K562 (cell line): Measurements from ENCODE around the gene TRAF3. TPM values are rescaled to one million over a fixed set of nuclear protein-coding genes. Genes with fewer than 3 reads are reported as not detected.

Experiments used
- ATAC-seq: fragments of 200-7000 bp; cut with Tn5 transposase; 3 replicates; pipeline ENCODE4 v1.9.1; 2020; ENCODE audit warnings: moderate library complexity
- BruUV-seq: library from RNA; stranded (reverse); fragments of 400-500 nt; replicated peaks from 2 replicates; lab custom pipeline; 2021; lab: Mats Ljungman, UMichigan
- CTCF ChIA-PET: fragments of 300-600 bp; formaldehyde crosslinking; extraction: SDS; loops from one replicate; lab custom pipeline; 2021; ENCODE audit warnings: low intra/inter-chr PET ratio; lab: Yijun Ruan, JAX
- POLR2A ChIA-PET: fragments of 300-600, 350-650 bp; sonication (Branson Sonifier 250); formaldehyde crosslinking; extraction: SDS; loops from one replicate; lab custom pipeline; 2021; ENCODE audit warnings: antibody characterized with exemption, inconsistent platforms; lab: Yijun Ruan, JAX
- DNase-seq, 4 experiments: peaks; one replicate each; pipeline versions ENCODE4 v3.0.0 to v3.0.0-alpha.2; 2011 to 2018; ENCODE audit warnings: low spot score in 3 of 4, mixed read lengths in 3 of 4; ENCODE audit errors: extremely low read depth in 1 of 4
- FAIRE-seq: peaks from 2 replicates; lab custom pipeline; 2011; peaks lifted over from hg19 to GRCh38; lab: Jason Lieb, UNC
- H2AFZ ChIP-seq: 2 replicates; pipeline ENCODE4 v1.6.0; 2011; ENCODE audit warnings: low read depth, low read length, control low read depth, inconsistent platforms
- H3K27ac ChIP-seq: fragments of 200-600 bp; 3 replicates; pipeline ENCODE4 v1.8.0; 2011; ENCODE audit warnings: low read depth, mild to moderate bottlenecking, control low read depth, inconsistent platforms, low read length, moderate library complexity, mixed read lengths; ENCODE audit errors: extremely low read depth
- H3K27me3 ChIP-seq, 2 experiments: fragments of 300-600 bp in 1 of 2; 2 replicates in 1 of 2; 3 replicates in 1 of 2; pipeline versions ENCODE4 v1.6.0 to v1.8.0; 2011; ENCODE audit warnings: inconsistent platforms in 2 of 2, low read length in 2 of 2, mild to moderate bottlenecking in 1 of 2, mixed read lengths in 1 of 2, moderate library complexity in 1 of 2; ENCODE audit not compliant: control insufficient read depth in 2 of 2, insufficient read depth in 2 of 2
- H3K36me3 ChIP-seq: fragments of 300-600 bp; 3 replicates; pipeline ENCODE4 v1.8.0; 2011; ENCODE audit warnings: mild to moderate bottlenecking, low read length, inconsistent platforms; ENCODE audit not compliant: control insufficient read depth, insufficient read depth
- H3K4me1 ChIP-seq, 2 experiments: fragments of 200-600 bp in 1 of 2; replicated peaks in 1 of 2; 2 replicates in 1 of 2; 3 replicates in 1 of 2; pipeline versions ENCODE4 v1.5.1 to v1.8.0; 2011; ENCODE audit warnings: inconsistent platforms in 2 of 2, low read length in 2 of 2, mild to moderate bottlenecking in 1 of 2, mixed read lengths in 1 of 2, moderate library complexity in 1 of 2; ENCODE audit not compliant: control insufficient read depth in 2 of 2, insufficient read depth in 2 of 2
- H3K4me2 ChIP-seq: 2 replicates; pipeline ENCODE4 v1.6.1; 2011; ENCODE audit warnings: low read length, control low read depth, inconsistent platforms, mixed read lengths; ENCODE audit not compliant: insufficient read depth
- H3K4me3 ChIP-seq: fragments of 200-600 bp; sonication (generic), shearing (Covaris generic); 2 replicates; pipeline ENCODE4 v1.5.1; 2016; ENCODE audit warnings: control low read depth, inconsistent platforms
- H3K79me2 ChIP-seq: fragments of 200-600 bp; 3 replicates; pipeline ENCODE4 v1.8.0; 2011; ENCODE audit warnings: low read length, inconsistent platforms; ENCODE audit not compliant: control insufficient read depth, insufficient read depth
- H3K9ac ChIP-seq, 2 experiments: 2 replicates each; pipeline versions ENCODE4 v1.6.0 to v1.6.1; 2011; ENCODE audit warnings: low read depth in 2 of 2, low read length in 2 of 2, control low read depth in 1 of 2, inconsistent platforms in 1 of 2, mild to moderate bottlenecking in 1 of 2, mixed read lengths in 1 of 2; ENCODE audit not compliant: insufficient read depth in 1 of 2
- H3K9me1 ChIP-seq: one replicate; pipeline ENCODE4 v1.6.0; 2011; ENCODE audit warnings: inconsistent platforms, mild to moderate bottlenecking, low read length, moderate library complexity; ENCODE audit not compliant: control insufficient read depth, insufficient read depth
- H3K9me3 ChIP-seq: replicated peaks from 2 replicates; pipeline ENCODE4 v1.5.1; 2011; ENCODE audit warnings: low read depth, low read length, inconsistent platforms; ENCODE audit not compliant: control insufficient read depth, insufficient read depth
- H4K20me1 ChIP-seq: replicated peaks from 2 replicates; pipeline ENCODE4 v1.6.1; 2011; ENCODE audit warnings: low read length, inconsistent platforms, mixed read lengths; ENCODE audit not compliant: control insufficient read depth, insufficient read depth
- FOS ChIP-seq: IDR thresholded peaks from 3 replicates; pipeline ENCODE4 v1.6.1; 2011; ENCODE audit not compliant: insufficient read length; ENCODE audit errors: extremely low read depth
- TCF3 ChIP-seq: sonication (generic); formaldehyde crosslinking; IDR thresholded peaks from 2 replicates; pipeline ENCODE4 v1.4.0; 2020; ENCODE audit warnings: mild to moderate bottlenecking, missing genetic modification reagents
- ZBTB33 ChIP-seq: sonication (generic); formaldehyde crosslinking; IDR thresholded peaks from 2 replicates; pipeline ENCODE4 v1.8.1; 2023; ENCODE audit warnings: mild to moderate bottlenecking, missing genetic modification reagents
- WGBS: fragments of 100-300 bp; shearing (Covaris generic); methylation state at CpG from one replicate; pipeline ENCODE4 v1.1.6; 2016; ENCODE audit warnings: low coverage, mixed read lengths; ENCODE audit not compliant: insufficient coverage; ENCODE audit errors: missing lambda C conversion rate; 5-methylcytosine and 5-hydroxymethylcytosine counted together
- in situ Hi-C: fragments of 300-500 bp; cut with MboI; formaldehyde crosslinking; loops from 4 replicates; pipeline ENCODE4 v1.15.0; 2018; ENCODE audit warnings: inconsistent platforms, mixed read lengths
- intact Hi-C: fragments of 100-400 bp; cut with micrococcal nuclease; formaldehyde crosslinking; loops from 2 replicates; pipeline ENCODE4 v1.14.2; 2022
- polyA plus RNA-seq, 8 experiments: library from polyadenylated mRNA; depleted of rRNA in 4 of 8; stranded (reverse) in 5 of 8; unstranded in 3 of 8; fragments of >200 nt; fragmentation: Nextera tagmentation in 2 of 8; fragmentation: Illumina TruSeq in 1 of 8; extraction: Ambion mirVana in 2 of 8; extraction: Trizol in 1 of 8; gene quantifications; 2 replicates each; pipeline versions ENCODE4 v1.2.1 to v1.2.3, GENCODE V29; 2011 to 2014; ENCODE audit warnings: inconsistent platforms in 1 of 8, missing spikeins in 1 of 8
- total RNA-seq, 7 experiments: library from RNA; depleted of rRNA in 6 of 7; stranded (reverse); fragments of >200 nt in 6 of 7; fragmentation: Illumina TruSeq in 2 of 7; extraction: Trizol in 2 of 7; gene quantifications; 2 replicates each; pipeline versions ENCODE4 v1.2.1 to v1.2.3, GENCODE V29; 2011 to 2021; ENCODE audit warnings: low replicate concordance in 1 of 7

The TRAF3 gene
- total and polyA plus RNA-seq, 9 of the 15 experiments (the other 6 are each of a cell fraction or from before 2014, with no cell fraction given), result 0.52 to 21.3 (median 9.9) TPM

- peaks cover 0 to 23% of the 10 kb centered on the region in 2 experiments; a peak in 1 of 5 replicates for H3K4me1 ChIP-seq
- no peaks in the 10 kb centered on the region for H3K9me1 ChIP-seq
- BruUV-seq, result no TSS peak
- TF ChIP-seq TCF3 (CRISPR knock-in tag) (no peak), FOS (no peak), ZBTB33 (CRISPR knock-in tag) (0 out of 2 replicates have a peak, but pooled peaks have one; percentile 18)
- H3K36me3 ChIP-seq, result no peaks in the 10 kb centered on the region
- DNase-seq (no peak), FAIRE-seq (no peak), ATAC-seq (no peak)
- no peaks in the 10 kb centered on the region for H3K79me2 ChIP-seq
- no peak overlapping the region for H3K27ac ChIP-seq
- H3K9me3 ChIP-seq, result no peaks in the 10 kb centered on the region
- intact Hi-C loops (no loop called here), in situ Hi-C loops (loop anchor here (10.0 to 25.0 kb wide), 2 partner anchors 401 to 479 kb away; partner anchors contain the start of gene ANKRD9)
- no peak overlapping the region; a peak in 1 of 4 replicates for H3K9ac ChIP-seq
- WGBS, result 75% methylated on average over 10 of the region's 28 CpGs
- H4K20me1 ChIP-seq, result no peaks in the 10 kb centered on the region; the same call in 1 of the 2 replicates
- no peak overlapping the region for H3K4me2 ChIP-seq
- no peak overlapping the region for H3K4me3 ChIP-seq
- H3K27me3 ChIP-seq, result no peaks in the 10 kb centered on the region
- no peak overlapping the region for H2AFZ ChIP-seq
- CTCF ChIA-PET, result no interaction called here
- POLR2A ChIA-PET, result no interaction called here
Measured at GRCh38 chr14:102913341-102914211, 136.3 kb downstream of the TRAF3 start.
